ENCODE measurements around the gene TANGO2.

GRCh38 chr22:20091690-20092476, 71.0 kb downstream of the TANGO2 start:
- TF ChIP-seq CTCF (IDR thresholded peaks at IDR 0.05; ENCODE audit: control extremely low read depth in 1 of 3, insufficient read depth in 1 of 3, low read depth in 1 of 3, low read length in 3 of 3) (no peak), CEBPB (IDR thresholded peaks at IDR 0.05; ENCODE audit: low read depth, low read length) (no peak), POLR2AphosphoS5 (IDR thresholded peaks at IDR 0.05; ENCODE audit: low read depth, low read length) (no peak), JUN (IDR thresholded peaks at IDR 0.05; ENCODE audit: low read depth, low read length) (no peak), TAF1 (IDR thresholded peaks at IDR 0.05; ENCODE audit: low read depth, low read length) (no peak), EP300 (IDR thresholded peaks at IDR 0.05; ENCODE audit: borderline replicate concordance in 1 of 2, low read depth in 2 of 2, low read length in 2 of 2) (no peak), FOSL1 (IDR thresholded peaks at IDR 0.05; ENCODE audit: insufficient read depth, low read depth, low read length) (no peak), JUND (IDR thresholded peaks at IDR 0.05; ENCODE audit: low read length) (no peak), CBX8 (IDR thresholded peaks at IDR 0.05; ENCODE audit: borderline replicate concordance, low read depth, low read length) (no peak), SAP30 (IDR thresholded peaks at IDR 0.05; ENCODE audit: insufficient read depth, insufficient replicate concordance, low read length) (no peak), ZNF274 (IDR thresholded peaks at IDR 0.05; ENCODE audit: borderline replicate concordance, extremely low read depth, low read length) (no peak), EZH2 (IDR thresholded peaks at IDR 0.05; ENCODE audit: low read depth, low read length, severe bottlenecking) (no peak)

Data from H1 (cell line).